Activated CD4-positive, alpha-beta T cell treated with anti-CD3 and anti-CD28 coated beads, Interleukin-2, Interleukin-6, amounts not matched to agents 100 ng/mL and 50 ng/mL, durations not matched to agents 16 hours and 8 hours (primary cell): Measurements from ENCODE around the gene PRR15L.
"Not testable (repeated sequence)": the region's sequence is repeated elsewhere in the genome, so short reads cannot be mapped to it uniquely, and the experiment has no call there.

Source experiments
- DNase-seq: peaks from one replicate; pipeline ENCODE4 v3.0.0-alpha.2; 2020

PRR15L gene

GRCh38 chr17:47957591-47958490, at the start of gene PRR15L:
Gene PRR15L, minus strand, starts transcription at chr17:47957883. Its CDS starts 4,649 bp downstream, at chr17:47953234.
- no peak for DNase-seq

- DNase-seq: no peak
Measured at GRCh38 chr17:48006936-48007709, 49.4 kb upstream of the PRR15L start.

GRCh38 chr17:48004983-48005382, 47.3 kb upstream of the PRR15L start:
- DNase-seq: peak; percentile 51

- no peak for DNase-seq
Measured at GRCh38 chr17:48003417-48004151, 45.9 kb upstream of the PRR15L start.

- DNase-seq: no peak
Measured at GRCh38 chr17:48002916-48003416, 45.3 kb upstream of the PRR15L start.

- DNase-seq: peak; percentile 27
Measured at GRCh38 chr17:48002266-48002915, 44.7 kb upstream of the PRR15L start.

GRCh38 chr17:48001657-48002056, 44.0 kb upstream of the PRR15L start:
- not testable (repeated sequence) for DNase-seq

- DNase-seq: no peak
Measured at GRCh38 chr17:48001197-48001596, 43.5 kb upstream of the PRR15L start.

GRCh38 chr17:47999582-47999981, 41.9 kb upstream of the PRR15L start:
- DNase-seq: no peak

GRCh38 chr17:47998044-47998443, 40.4 kb upstream of the PRR15L start:
- DNase-seq: no peak

GRCh38 chr17:47997586-47997985, 39.9 kb upstream of the PRR15L start:
- no peak for DNase-seq

GRCh38 chr17:47996201-47996600, 38.5 kb upstream of the PRR15L start:
- no peak for DNase-seq

- no peak for DNase-seq
Measured at GRCh38 chr17:47995241-47995935, 37.7 kb upstream of the PRR15L start.

GRCh38 chr17:47994724-47995123, 37.0 kb upstream of the PRR15L start:
- DNase-seq: no peak

GRCh38 chr17:47993964-47994363, 36.3 kb upstream of the PRR15L start:
- DNase-seq: no peak

- DNase-seq: no peak
Measured at GRCh38 chr17:47993031-47993564, 35.4 kb upstream of the PRR15L start.

- DNase-seq: no peak
Measured at GRCh38 chr17:47992216-47992615, 34.5 kb upstream of the PRR15L start.

GRCh38 chr17:47990962-47991731, 33.5 kb upstream of the PRR15L start:
- DNase-seq: no peak

- DNase-seq: no peak
Measured at GRCh38 chr17:47989700-47990099, 32.0 kb upstream of the PRR15L start.

- no peak for DNase-seq
Measured at GRCh38 chr17:47989159-47989558, 31.5 kb upstream of the PRR15L start.

- not testable (repeated sequence) for DNase-seq
Measured at GRCh38 chr17:47988445-47988844, 30.8 kb upstream of the PRR15L start.
